GM12878 (cell line): ENCODE data around the gene CDC16.

ENCODE experiments used
- CTCF ChIP-seq, 3 experiments: IDR thresholded peaks in 2 of 3; conservative IDR thresholded peaks in 1 of 3; 2 replicates each; pipeline ENCODE4 v1.5.1; 2011; ENCODE audit warnings: low read depth in 3 of 3, low read length in 3 of 3, mild to moderate bottlenecking in 3 of 3, control low read depth in 2 of 3, moderate library complexity in 2 of 3, inconsistent platforms in 1 of 3, mixed read lengths in 1 of 3; ENCODE audit not compliant: control insufficient read depth in 2 of 3, insufficient read depth in 1 of 3; ENCODE audit errors: extremely low read depth in 1 of 3
- EZH2 ChIP-seq: IDR thresholded peaks from 2 replicates; pipeline ENCODE4 v1.6.1; 2012; ENCODE audit warnings: low read depth, mild to moderate bottlenecking, control low read depth, inconsistent platforms, low read length, borderline replicate concordance; ENCODE audit not compliant: control insufficient read depth
- GABPA ChIP-seq: IDR thresholded peaks from 2 replicates; pipeline ENCODE4 v1.6.1; 2014; ENCODE audit warnings: antibody characterized with exemption, low read depth, mild to moderate bottlenecking, inconsistent platforms
- IRF4 ChIP-seq: IDR thresholded peaks from 2 replicates; pipeline ENCODE4 v1.6.1; 2011; ENCODE audit warnings: low read depth, low read length

GRCh38 chr13:114283576-114283975 is 48.9 kb downstream of the CDC16 start:
- TF ChIP-seq EZH2 = no peak
- no peak for TF ChIP-seq CTCF (IDR thresholded peaks at IDR 0.05 in 2 of 3, conservative IDR thresholded peaks at IDR 0.05 in 1 of 3; ENCODE audit: control insufficient read depth in 2 of 3, extremely low read depth in 1 of 3, insufficient read depth in 1 of 3, low read depth in 3 of 3, low read length in 3 of 3)
- no peak for TF ChIP-seq IRF4
- no peak for TF ChIP-seq GABPA
